GM19467 (cell line): ENCODE results near the gene CETP.
"Not testable (repeated sequence)": the region's sequence is repeated elsewhere in the genome, so short reads cannot be mapped to it uniquely, and the experiment has no call there.

ENCODE experiments used
- ATAC-seq: cut with Tn5 transposase; IDR thresholded peaks from one replicate; pipeline ENCODE4 v1.9.1; 2021; ENCODE audit warnings: mild to moderate bottlenecking, moderate library complexity; ENCODE audit not compliant: unreplicated experiment

CETP gene

GRCh38 chr16:56933828-56934598 is 27.7 kb upstream of the CETP start:
- no peak for ATAC-seq

- not testable (repeated sequence) for ATAC-seq
Measured at GRCh38 chr16:56934599-56935145, 27.1 kb upstream of the CETP start.

- ATAC-seq, result no peak
Measured at GRCh38 chr16:56935201-56935600, 26.5 kb upstream of the CETP start.

GRCh38 chr16:56936491-56936890 is 25.3 kb upstream of the CETP start:
- no peak for ATAC-seq

GRCh38 chr16:56936950-56937349 is 24.8 kb upstream of the CETP start:
- no peak for ATAC-seq

GRCh38 chr16:56938664-56939513 is 22.9 kb upstream of the CETP start:
- ATAC-seq, result no peak

- no peak for ATAC-seq
Measured at GRCh38 chr16:56939801-56940200, 21.9 kb upstream of the CETP start.

GRCh38 chr16:56941092-56941491 is 20.7 kb upstream of the CETP start:
- no peak for ATAC-seq

GRCh38 chr16:56941856-56942331 is 19.9 kb upstream of the CETP start:
- no peak for ATAC-seq

GRCh38 chr16:56943761-56944375 is 17.9 kb upstream of the CETP start:
- no peak for ATAC-seq

- no peak for ATAC-seq
Measured at GRCh38 chr16:56944954-56945839, 16.6 kb upstream of the CETP start.

- ATAC-seq, result no peak
Measured at GRCh38 chr16:56945847-56946527, 15.8 kb upstream of the CETP start.

- ATAC-seq, result no peak
Measured at GRCh38 chr16:56946767-56947603, 14.8 kb upstream of the CETP start.

- no peak for ATAC-seq
Measured at GRCh38 chr16:56947604-56947995, 14.2 kb upstream of the CETP start.

- ATAC-seq, result no peak
Measured at GRCh38 chr16:56948234-56948633, 13.5 kb upstream of the CETP start.

GRCh38 chr16:56950051-56950450 is 11.7 kb upstream of the CETP start:
- ATAC-seq, result no peak

- ATAC-seq, result no peak
Measured at GRCh38 chr16:56950455-56950854, 11.3 kb upstream of the CETP start.

GRCh38 chr16:56950881-56951771 is 10.6 kb upstream of the CETP start:
- ATAC-seq, result peak; percentile 41
